ENCODE results near the gene ST7. TPM values are rescaled to one million over a fixed set of nuclear protein-coding genes. Genes with fewer than 3 reads are reported as not detected.

The ST7 gene
- total RNA-seq, 1 donor from 2014 or later, result 12.9 TPM

GRCh38 chr7:117278040-117278439 lies 324.7 kb downstream of the ST7 start:
- H3K4me3 ChIP-seq (ENCODE audit: low read depth, low read length), result no peak overlapping the region
- no peak for TF ChIP-seq CTCF (IDR thresholded peaks at IDR 0.05; ENCODE audit: insufficient read depth, low read length, severe bottlenecking)
- DNase-seq (ENCODE audit: low read depth), result no peak
- FAIRE-seq, result no peak
- no peaks in the 10 kb centered on the region for H3K36me3 ChIP-seq (ENCODE audit: control insufficient read depth, insufficient read depth, low read length)
- H3K27me3 ChIP-seq (ENCODE audit: control insufficient read depth, insufficient read depth, low read length), result no peaks in the 10 kb centered on the region

GRCh38 chr7:117279203-117279602 lies 325.9 kb downstream of the ST7 start:
- no peak for DNase-seq (ENCODE audit: low read depth)
- FAIRE-seq, result no peak
- no peak for TF ChIP-seq CTCF (IDR thresholded peaks at IDR 0.05; ENCODE audit: insufficient read depth, low read length, severe bottlenecking)

More at GRCh38 chr7:117279203-117279602, 325.9 kb downstream of the ST7 start:
- Histone ChIP-seq H3K36me3 (ENCODE audit: control insufficient read depth, insufficient read depth, low read length) (no peaks in the 10 kb centered on the region), H3K27me3 (ENCODE audit: control insufficient read depth, insufficient read depth, low read length) (no peaks in the 10 kb centered on the region), H3K4me3 (ENCODE audit: low read depth, low read length) (no peak overlapping the region)

Other genes with a start within 250 kb of the ST7 start
- 88.2 and 92.8 TPM in 2 replicates for gene CAPZA2, start 90.9 kb upstream of the ST7 start, total RNA-seq

Measured in bronchial epithelial cell (primary cell).